HG02973 (cell line): Measurements from ENCODE around the gene PTBP2.

Experiments used
- ATAC-seq: cut with Tn5 transposase; IDR thresholded peaks from one replicate; pipeline ENCODE4 v1.9.1; 2021; ENCODE audit warnings: moderate library complexity; ENCODE audit not compliant: unreplicated experiment

Gene PTBP2

GRCh38 chr1:96820107-96820506 lies 98.5 kb downstream of the PTBP2 start:
- no peak for ATAC-seq

DNA sequence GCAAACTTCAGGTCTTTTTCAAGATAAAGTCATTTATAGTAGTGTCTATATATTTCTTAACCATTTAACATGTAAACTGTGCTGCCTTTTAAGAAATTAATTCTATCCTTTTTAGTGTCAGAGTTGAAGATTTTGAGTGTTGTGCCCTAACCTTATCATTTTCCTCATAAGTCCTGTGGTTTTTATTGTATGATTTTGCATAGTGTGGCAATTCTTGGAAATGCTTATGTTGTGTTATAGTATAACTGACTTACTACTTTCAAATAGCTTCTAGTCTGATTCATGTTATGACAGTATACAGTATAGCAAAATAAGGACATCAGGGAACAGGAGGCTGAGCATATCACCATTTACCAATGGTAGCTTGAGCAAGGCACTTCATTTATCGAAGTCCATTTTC lies 99.1 kb downstream of the PTBP2 start:
- ATAC-seq, result no peak

- no peak for ATAC-seq
These were observed 103.6 kb downstream of the PTBP2 start for GRCh38 chr1:96825231-96825630.

GRCh38 chr1:96825950-96826576 lies 104.5 kb downstream of the PTBP2 start:
- no peak for ATAC-seq

GRCh38 chr1:96833376-96833775 lies 111.8 kb downstream of the PTBP2 start:
- ATAC-seq, result no peak

DNA sequence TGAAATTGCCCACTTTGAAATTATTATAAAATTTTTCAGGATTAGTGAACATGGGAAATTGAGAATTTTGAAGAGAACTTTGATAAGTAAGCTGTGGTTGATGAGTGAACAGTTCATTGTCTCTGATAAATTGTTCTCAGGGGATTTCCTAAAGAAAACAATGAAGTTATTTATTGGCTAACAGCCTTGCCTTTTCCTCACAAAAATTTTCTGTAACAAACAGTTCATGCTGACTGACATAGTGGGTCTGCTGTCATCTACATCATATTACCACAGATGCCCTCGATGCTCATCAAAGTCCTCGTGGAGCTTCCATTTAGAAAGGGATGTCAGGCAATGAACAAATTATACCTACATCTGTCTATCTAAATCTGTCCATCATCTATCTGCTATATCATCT lies 113.4 kb downstream of the PTBP2 start:
- no peak for ATAC-seq

DNA sequence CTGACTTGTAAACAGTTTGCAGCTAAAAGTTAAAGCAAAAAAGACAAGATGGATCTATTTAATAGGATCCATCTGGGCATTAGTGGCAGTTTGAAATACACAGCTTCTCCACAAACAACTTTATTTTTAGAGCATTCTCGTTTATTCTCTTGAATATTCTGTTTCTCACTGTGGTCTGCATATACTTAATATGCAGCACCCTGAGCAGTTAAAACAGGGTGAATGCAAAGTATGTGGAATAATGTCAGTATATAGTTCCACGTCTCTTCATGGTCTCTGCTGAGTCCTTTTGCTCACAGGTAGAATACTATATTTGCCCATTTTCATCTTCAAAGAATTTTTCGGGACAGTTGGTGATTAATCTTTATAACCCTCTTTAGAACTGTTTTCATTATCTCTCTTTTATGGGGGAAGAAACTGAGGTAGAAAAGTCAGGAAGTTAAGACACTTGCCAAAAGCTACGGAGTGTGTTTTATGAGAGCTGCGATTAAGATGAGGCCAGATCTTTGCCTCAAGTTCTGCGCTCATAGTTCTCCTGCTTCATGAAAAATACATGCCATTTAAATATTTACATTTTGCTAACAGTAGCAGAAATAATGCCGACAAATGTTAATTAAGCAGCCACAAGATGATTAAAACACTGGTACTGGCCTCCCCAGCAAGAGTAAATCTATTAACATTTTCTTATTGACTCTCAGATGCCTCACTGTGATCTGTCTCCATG lies 115.6 kb downstream of the PTBP2 start:
- no peak for ATAC-seq

DNA sequence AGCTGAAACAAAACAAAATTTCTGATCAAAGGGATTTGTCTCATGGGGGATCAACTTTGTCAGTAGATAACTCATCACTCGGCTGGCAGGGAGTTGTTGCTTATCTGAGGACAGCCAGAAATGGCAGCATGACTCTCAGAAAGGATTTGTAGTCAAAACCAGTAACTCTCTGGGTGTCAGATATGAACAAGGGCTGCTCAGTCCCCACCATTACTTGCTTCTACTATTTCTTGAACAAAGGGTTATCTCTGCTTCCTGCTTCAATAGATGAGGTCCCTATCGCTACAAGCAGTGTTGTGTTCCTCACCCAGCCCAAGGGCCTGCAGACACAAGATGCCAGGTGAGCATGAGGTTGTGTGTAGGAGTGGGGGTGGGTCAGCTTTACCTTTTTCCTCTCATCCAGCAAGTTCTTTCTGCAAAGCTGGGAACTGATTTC lies 116.2 kb downstream of the PTBP2 start:
- no peak for ATAC-seq

DNA sequence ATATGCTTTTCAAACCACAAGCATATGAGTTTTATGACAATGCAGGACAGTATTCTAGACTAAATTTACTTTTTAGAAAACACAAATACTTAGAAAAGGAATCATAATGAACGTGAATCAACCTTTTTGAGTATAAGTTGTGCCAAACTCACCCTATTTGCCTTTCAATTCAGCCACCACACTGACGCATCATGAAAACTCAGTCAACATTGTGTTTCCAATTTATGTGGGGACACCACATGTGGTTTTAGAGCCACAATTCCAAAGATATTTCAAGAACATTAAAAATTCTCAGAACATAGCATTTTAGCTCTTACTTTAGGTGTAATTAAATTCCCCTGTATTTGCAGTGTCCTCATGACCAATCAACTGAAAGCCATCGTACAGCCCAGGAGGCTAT lies 118.8 kb downstream of the PTBP2 start:
- no peak for ATAC-seq

DNA sequence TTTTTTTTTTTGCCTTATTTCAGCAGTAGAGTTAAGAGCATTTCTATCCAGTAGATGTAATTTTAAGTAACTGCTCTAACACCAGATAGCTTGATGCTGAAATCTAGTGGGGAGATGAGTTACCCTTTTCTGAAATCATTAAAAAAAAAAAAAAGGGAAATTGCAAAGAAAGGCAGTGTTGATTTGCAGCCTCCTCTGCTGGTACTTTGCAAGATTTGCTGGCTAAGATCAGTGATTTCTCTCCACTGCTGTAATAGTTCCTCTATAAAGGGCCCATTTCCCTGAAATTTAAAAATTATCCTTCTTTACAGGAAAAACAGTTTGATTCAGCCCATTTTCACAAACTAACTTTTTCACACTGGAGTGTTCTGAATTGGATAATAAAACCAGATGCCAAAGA lies 120.6 kb downstream of the PTBP2 start:
- no peak for ATAC-seq

GRCh38 chr1:96843196-96843595 lies 121.6 kb downstream of the PTBP2 start:
- ATAC-seq, result no peak

- no peak for ATAC-seq
These were observed 122.0 kb downstream of the PTBP2 start for GRCh38 chr1:96843601-96844000.

DNA sequence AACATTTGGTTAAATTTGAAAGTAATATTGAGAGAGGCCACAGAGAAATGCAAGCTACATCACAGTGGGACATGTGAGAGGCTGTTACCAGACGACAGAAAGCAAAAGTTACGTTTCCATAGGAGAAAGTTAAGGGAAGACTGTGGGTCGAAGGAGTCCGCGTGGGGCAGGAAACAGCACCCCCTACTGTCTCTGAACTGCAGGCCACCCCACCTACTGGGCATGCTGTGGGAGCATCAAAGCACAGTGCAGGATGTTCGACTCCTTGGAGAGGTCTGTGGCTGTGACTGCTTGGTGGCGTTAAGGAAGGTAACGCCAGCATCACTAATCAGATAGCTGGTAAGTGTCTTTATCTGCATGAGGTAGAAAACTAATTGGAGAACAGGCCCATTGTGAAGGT lies 123.9 kb downstream of the PTBP2 start:
- peak; percentile 71 for ATAC-seq

- ATAC-seq, result no peak
These were observed 140.3 kb downstream of the PTBP2 start for GRCh38 chr1:96861836-96862235.

DNA sequence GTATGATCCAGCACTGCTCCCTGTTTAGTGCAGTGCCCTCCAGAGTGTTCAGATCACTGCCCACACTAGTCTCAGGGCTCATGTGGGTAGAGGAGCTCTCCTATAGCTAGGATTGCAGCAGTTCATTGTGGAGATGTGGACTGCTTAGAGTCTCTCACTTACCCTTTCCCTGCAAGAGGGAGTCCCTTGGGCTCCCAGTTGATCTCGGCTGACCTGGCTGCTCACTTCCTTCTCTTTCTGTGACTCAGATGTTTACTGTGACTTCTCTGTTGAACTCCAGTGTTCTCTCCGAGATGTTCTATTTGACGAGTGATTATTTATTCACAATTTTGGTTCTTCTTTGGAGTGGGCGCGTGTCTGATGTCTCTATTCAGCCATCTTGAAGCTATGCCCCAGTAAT lies 141.9 kb downstream of the PTBP2 start:
- no peak for ATAC-seq
